Measurements from ENCODE around the gene DBP. TPM values are rescaled to one million over a fixed set of nuclear protein-coding genes. Genes with fewer than 3 reads are reported as not detected.

DBP gene
- total RNA-seq, 2 donors from 2014 or later: 2.8 to 5.9 TPM

DNA sequence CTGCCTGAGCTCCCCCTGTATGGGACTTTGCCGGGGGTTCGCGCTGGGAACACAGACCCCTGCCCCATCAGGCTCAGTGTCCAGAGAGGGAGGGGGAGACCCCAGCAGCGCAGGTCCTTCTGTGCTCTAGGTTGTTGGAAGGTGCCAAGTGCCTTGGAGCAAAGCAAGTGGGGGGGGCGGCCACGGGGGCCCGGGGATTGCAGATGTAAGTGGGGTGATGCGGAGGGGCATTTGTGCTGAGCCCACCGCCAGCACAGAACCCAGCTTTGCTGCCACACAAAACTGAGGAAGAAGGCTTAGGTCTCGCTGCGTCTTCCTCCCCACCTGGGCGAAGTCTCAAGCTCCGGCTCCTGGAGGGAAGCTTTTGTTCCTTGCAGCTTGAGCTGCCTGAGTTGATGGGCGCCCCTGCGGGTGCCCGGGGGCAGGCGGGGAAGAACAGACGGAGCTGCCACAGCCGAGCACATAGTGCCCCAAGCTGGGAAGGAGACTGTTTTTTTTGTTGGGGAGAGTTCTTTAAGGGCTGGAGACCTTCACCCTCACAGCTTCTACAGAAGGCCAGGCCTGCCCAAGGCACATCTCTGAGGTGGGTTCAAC, 37.1 kb upstream of the DBP start:
- Histone ChIP-seq H3K4me3 (no peak overlapping the region), H3K27ac (no peak overlapping the region), H3K4me1 (peaks cover 0 to 6% of the 10 kb centered on the region in 2 donors), H3K9me3 (no peaks in the 10 kb centered on the region), H3K27me3 (no peaks in the 10 kb centered on the region), H3K36me3 (no peaks in the 10 kb centered on the region)
- TF ChIP-seq, protein P1, sequence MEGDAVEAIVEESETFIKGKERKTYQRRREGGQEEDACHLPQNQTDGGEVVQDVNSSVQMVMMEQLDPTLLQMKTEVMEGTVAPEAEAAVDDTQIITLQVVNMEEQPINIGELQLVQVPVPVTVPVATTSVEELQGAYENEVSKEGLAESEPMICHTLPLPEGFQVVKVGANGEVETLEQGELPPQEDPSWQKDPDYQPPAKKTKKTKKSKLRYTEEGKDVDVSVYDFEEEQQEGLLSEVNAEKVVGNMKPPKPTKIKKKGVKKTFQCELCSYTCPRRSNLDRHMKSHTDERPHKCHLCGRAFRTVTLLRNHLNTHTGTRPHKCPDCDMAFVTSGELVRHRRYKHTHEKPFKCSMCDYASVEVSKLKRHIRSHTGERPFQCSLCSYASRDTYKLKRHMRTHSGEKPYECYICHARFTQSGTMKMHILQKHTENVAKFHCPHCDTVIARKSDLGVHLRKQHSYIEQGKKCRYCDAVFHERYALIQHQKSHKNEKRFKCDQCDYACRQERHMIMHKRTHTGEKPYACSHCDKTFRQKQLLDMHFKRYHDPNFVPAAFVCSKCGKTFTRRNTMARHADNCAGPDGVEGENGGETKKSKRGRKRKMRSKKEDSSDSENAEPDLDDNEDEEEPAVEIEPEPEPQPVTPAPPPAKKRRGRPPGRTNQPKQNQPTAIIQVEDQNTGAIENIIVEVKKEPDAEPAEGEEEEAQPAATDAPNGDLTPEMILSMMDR (IDR thresholded peaks at IDR 0.05): no peak
- no peak for DNase-seq (ENCODE audit: low spot score)

DNA sequence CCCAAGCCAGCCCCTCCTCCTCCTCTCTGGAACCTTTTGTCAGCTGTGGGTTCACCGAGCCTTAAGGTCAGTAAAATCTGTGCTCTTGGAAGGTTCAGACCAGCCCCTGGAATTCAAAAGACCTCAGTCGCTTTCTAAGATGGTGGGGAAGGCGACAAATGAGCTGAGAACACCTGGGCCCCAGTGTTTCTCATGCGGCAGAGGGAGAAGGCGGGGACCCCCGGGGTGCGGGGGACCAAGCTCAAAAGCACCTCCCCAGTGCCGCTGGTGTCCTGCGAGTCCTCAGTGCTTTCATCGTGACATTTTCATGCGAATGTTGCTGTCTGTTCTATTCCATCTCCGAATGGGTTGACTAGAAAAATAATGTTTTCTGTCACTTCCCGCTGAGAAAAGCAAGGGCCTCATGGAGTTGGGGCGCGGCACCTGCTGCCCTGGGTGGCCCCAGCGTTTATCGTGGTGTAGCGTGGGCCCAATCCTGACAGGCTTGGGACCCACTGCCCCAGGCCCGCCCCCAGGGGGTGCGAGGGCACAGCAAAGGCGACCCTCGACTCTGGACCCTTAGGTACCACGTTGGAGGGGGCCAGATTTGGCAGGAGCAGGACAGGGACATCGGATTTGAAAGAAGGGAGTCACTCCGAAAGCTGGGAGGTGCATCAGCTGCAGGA, 36.4 kb upstream of the DBP start:
- DNase-seq (ENCODE audit: low spot score): no peak
- no peak overlapping the region for H3K27ac ChIP-seq
- no peaks in the 10 kb centered on the region for H3K9me3 ChIP-seq
- no peak overlapping the region for H3K4me3 ChIP-seq
- peaks cover 0 to 6% of the 10 kb centered on the region in 2 donors for H3K4me1 ChIP-seq
- H3K36me3 ChIP-seq: no peaks in the 10 kb centered on the region
- H3K27me3 ChIP-seq: no peaks in the 10 kb centered on the region
- TF ChIP-seq, protein P1 (IDR thresholded peaks at IDR 0.05): no peak

DNA sequence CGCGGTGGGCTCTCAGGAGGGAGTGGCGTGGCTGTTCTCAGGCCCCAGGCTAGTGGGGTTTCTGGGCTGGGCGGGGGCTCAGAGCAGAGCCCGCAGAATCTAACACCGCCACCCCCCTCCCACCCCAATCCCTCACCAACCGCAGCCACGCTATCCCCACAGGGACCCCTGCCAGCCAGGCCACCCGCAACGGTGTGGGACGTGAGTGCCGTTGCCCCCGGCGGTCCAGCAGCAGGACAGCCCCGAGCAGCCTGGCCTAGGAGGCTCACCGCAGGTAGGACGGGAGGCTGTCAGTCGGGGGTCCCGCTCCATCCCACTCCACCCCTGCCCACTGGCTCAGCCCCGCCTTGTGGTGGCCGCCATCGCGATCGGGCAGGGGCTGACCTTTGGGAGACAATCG, 35.8 kb upstream of the DBP start, which contains the start of gene NTN5:
Gene NTN5 (minus strand): TSS at position 24 of the 400 bp plus-strand sequence. CDS start 2,031 bp downstream, outside the sequence.
- H3K9me3 ChIP-seq: no peaks in the 10 kb centered on the region
- DNase-seq (ENCODE audit: low spot score): no peak

DNA sequence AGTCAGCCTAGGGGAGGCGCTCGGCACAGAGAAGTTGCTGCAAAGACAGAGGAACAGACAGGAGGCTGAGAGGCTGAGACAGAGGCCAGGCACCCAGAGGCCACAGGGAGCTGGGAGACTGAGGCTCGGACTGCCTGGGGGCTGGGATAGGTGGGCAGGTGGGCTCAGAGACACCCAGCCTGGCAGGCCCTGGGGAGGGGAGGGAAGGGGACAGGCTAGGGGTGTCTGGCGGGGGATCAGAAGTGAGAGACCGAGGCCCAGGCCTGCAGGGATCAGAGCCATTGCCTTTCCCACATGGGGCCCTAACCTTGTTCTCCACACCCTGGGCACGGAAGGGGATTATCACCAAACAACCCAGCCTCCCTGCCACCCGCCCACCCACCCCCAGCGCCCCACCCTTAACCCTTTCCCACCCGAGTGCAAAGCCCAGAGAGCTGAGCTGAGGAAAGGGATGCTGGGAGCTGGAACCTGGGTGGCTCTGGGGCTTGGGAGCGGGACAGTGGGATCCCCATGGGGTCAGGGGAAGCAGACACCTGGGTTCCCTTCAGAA, 34.3 kb upstream of the DBP start:
- Histone ChIP-seq H3K27me3 (no peaks in the 10 kb centered on the region), H3K4me1 (peaks cover 0 to 6% of the 10 kb centered on the region in 2 donors), H3K36me3 (no peaks in the 10 kb centered on the region), H3K9me3 (no peaks in the 10 kb centered on the region), H3K27ac (no peak overlapping the region), H3K4me3 (no peak overlapping the region)
- TF ChIP-seq, protein P1 (IDR thresholded peaks at IDR 0.05): no peak
- DNase-seq (ENCODE audit: low spot score): no peak

More for the DNA sequence above, 35.8 kb upstream of the DBP start, which contains the start of gene NTN5:
- no peaks in the 10 kb centered on the region for H3K27me3 ChIP-seq
- TF ChIP-seq, protein P1 (IDR thresholded peaks at IDR 0.05): no peak
- H3K36me3 ChIP-seq: no peaks in the 10 kb centered on the region
- no peak within 1 kb of the TSS for H3K4me3 ChIP-seq
- H3K4me1 ChIP-seq: peaks cover 0 to 6% of the 10 kb centered on the region in 2 donors
- no peak within 1 kb of the TSS for H3K27ac ChIP-seq

DNA sequence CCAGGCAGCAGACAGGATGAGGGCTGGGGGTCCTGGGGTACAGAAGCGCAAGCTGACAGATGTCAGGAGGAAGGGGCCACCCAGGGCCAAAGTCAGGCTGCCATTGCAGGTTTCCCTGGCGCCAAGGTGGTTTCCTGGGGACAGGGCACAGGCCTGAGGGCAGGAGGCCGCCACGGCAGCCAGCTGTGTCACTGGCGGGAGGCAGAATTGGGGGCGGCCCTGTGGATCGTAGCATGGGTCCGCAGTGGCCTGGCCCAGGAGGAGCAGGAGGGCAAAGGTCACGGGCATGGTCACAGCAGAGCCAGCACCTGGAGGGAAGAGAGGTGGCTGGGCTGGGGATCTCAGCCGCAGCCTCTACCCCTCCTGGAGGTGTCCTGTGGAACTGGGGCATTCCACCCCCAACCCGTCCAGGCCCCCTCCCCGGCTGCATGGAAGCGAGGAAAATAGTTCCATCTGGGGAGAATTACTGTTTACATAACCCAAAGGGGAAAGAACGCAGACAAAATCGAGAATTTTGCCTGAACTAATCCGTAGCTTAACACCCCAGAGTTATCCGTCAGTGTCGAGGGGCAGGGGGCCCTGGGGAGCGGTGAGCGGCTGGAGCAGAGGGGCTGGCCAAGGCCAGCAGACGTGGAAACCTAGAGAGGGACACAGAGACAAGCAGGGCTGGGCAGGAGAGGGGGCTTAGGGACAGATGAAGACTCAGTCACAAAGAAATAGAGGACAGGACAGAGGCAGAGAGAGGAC, 33.7 kb upstream of the DBP start:
- H3K9me3 ChIP-seq: no peaks in the 10 kb centered on the region
- no peak overlapping the region for H3K27ac ChIP-seq
- no peak overlapping the region for H3K4me3 ChIP-seq
- TF ChIP-seq, protein P1 (IDR thresholded peaks at IDR 0.05): no peak
- H3K27me3 ChIP-seq: no peaks in the 10 kb centered on the region
- no peaks in the 10 kb centered on the region for H3K36me3 ChIP-seq
- peaks cover 0 to 6% of the 10 kb centered on the region in 2 donors for H3K4me1 ChIP-seq
- DNase-seq (ENCODE audit: low spot score): no peak
